Ectodermal cell (in vitro differentiated cells): Measurements from ENCODE around the gene DNAJC12.
"Not testable (repeated sequence)": the region's sequence is repeated elsewhere in the genome, so short reads cannot be mapped to it uniquely, and the experiment has no call there.

Experiments used
- H3K27ac ChIP-seq: 2 replicates; pipeline ENCODE4 v1.7.0; 2013; ENCODE audit warnings: mild to moderate bottlenecking, low read depth, low read length; ENCODE audit not compliant: insufficient read depth, poor library complexity, severe bottlenecking
- H3K27me3 ChIP-seq: 2 replicates; pipeline ENCODE4 v1.7.0; 2013; ENCODE audit warnings: mild to moderate bottlenecking, low read length; ENCODE audit not compliant: insufficient read depth, control insufficient read depth, poor library complexity, severe bottlenecking
- H3K36me3 ChIP-seq: one replicate; pipeline ENCODE4 v1.7.0; 2013; ENCODE audit warnings: low read length; ENCODE audit not compliant: control insufficient read depth, insufficient read depth
- H3K4me1 ChIP-seq: one replicate; pipeline ENCODE4 v1.7.0; 2013; ENCODE audit warnings: low read length; ENCODE audit not compliant: control insufficient read depth, insufficient read depth
- H3K4me3 ChIP-seq: 2 replicates; pipeline ENCODE4 v1.7.0; 2013; ENCODE audit warnings: low read depth, low read length, control low read depth; ENCODE audit not compliant: insufficient read depth
- H3K9me3 ChIP-seq: 2 replicates; pipeline ENCODE4 v1.7.0; 2013; ENCODE audit warnings: mild to moderate bottlenecking, low read length, moderate library complexity; ENCODE audit not compliant: control insufficient read depth
- WGBS, 2 experiments: methylation state at CpG; one replicate each; pipeline ENCODE4 v1.1.7; 2013; ENCODE audit warnings: missing lambda C conversion rate in 2 of 2; 5-methylcytosine and 5-hydroxymethylcytosine counted together

The DNAJC12 gene

DNA sequence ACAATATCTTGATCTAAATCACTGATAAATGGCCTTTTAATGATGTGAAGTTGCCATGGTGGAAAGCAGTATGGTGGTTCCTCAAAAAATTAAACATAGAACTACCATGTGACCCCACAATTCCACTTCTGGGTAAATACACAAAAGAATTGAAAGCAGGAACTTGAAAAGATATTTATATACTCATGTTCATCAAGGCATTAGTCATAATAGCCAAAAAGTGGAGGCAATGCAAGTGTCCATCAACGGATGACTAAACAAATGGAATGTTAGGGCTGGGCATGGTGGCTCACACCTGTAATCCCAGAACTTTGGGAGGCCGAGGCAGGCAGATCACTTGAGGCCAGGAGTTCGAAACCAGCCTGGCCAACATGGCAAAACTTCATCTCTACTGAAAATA lies 2.0 kb upstream of the DNAJC12 start:
- no peaks in the 10 kb centered on the region for H3K4me1 ChIP-seq
- H3K27me3 ChIP-seq = no peaks in the 10 kb centered on the region
- no peaks in the 10 kb centered on the region for H3K36me3 ChIP-seq
- no peaks in the 10 kb centered on the region for H3K9me3 ChIP-seq
- no peak overlapping the region for H3K4me3 ChIP-seq
- H3K27ac ChIP-seq = no peak overlapping the region
- 91 to 94% methylated on average over 3 of the region's 3 CpGs for WGBS, 2 experiments

DNA sequence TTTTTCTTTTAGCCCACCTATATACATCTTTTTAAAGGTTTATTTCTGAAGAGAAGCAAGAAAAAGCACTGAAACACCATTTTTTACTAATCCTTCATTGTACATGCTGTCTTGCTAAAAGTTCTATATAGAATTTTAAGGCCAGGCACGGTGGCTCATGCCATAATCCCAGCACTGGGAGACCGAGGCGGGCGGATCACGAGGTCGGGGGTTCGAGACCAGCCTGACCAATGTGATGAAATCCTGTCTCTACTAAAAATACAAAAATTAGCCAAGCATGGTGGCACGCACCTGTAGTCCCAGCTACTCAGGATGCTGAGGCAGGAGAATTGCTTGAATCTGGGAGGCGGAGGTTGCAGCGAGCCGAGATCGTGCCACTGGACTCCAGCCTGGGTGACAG lies 1.5 kb upstream of the DNAJC12 start:
- 94 to 98% methylated on average over 10 to 12 of the region's 12 CpGs for WGBS, 2 experiments
- not testable (repeated sequence) for H3K9me3 ChIP-seq, H3K4me1 ChIP-seq, H3K27me3 ChIP-seq, H3K27ac ChIP-seq, H3K36me3 ChIP-seq, H3K4me3 ChIP-seq

DNA sequence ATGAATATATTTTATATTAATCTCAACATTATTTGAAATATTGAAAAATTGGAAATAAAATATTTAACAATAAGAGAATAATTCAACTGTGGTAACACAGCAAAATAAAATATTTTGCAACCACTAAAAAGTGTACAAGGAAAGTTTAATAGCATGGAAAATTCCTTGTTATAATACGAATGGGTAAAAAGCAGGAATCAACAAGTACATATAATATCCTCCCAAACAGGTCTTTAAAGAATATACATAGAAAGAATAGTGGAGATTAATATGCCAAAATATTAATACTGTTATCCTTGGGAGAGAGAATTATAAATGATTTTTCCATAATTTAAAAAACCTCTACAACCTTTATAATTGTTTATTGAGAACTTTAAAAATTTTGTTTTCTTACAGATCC lies 1.0 kb downstream of the DNAJC12 start:
- Histone ChIP-seq H3K27me3 (no peaks in the 10 kb centered on the region), H3K27ac (no peak overlapping the region), H3K4me3 (no peak overlapping the region), H3K36me3 (no peaks in the 10 kb centered on the region), H3K4me1 (no peaks in the 10 kb centered on the region), H3K9me3 (no peaks in the 10 kb centered on the region)
- WGBS, 2 experiments = no CpG with 5 or more reads among the region's 1 CpG

DNA sequence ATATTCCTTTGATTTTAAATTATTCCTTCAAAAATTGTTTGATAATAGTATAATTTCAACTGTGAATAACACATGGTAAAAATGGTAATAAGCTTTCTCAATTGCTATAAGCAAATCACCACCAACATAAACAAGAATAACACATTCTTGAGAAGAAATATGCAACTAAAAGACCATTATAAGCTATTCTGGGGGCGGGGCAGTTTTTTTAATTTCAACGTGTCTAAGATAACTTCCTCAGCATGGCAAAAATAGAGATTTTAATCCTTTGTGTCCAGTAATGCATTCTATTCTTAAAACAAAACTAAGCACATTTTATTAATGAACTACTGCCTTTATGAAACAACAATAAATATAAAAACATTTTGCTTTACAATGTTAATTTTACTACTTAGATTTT lies 1.5 kb downstream of the DNAJC12 start:
- H3K4me1 ChIP-seq = no peaks in the 10 kb centered on the region
- no peak overlapping the region for H3K4me3 ChIP-seq
- no peaks in the 10 kb centered on the region for H3K9me3 ChIP-seq
- H3K27ac ChIP-seq = no peak overlapping the region
- no peaks in the 10 kb centered on the region for H3K36me3 ChIP-seq
- no peaks in the 10 kb centered on the region for H3K27me3 ChIP-seq
- 83 to 85% methylated on average over 2 of the region's 2 CpGs for WGBS, 2 experiments

DNA sequence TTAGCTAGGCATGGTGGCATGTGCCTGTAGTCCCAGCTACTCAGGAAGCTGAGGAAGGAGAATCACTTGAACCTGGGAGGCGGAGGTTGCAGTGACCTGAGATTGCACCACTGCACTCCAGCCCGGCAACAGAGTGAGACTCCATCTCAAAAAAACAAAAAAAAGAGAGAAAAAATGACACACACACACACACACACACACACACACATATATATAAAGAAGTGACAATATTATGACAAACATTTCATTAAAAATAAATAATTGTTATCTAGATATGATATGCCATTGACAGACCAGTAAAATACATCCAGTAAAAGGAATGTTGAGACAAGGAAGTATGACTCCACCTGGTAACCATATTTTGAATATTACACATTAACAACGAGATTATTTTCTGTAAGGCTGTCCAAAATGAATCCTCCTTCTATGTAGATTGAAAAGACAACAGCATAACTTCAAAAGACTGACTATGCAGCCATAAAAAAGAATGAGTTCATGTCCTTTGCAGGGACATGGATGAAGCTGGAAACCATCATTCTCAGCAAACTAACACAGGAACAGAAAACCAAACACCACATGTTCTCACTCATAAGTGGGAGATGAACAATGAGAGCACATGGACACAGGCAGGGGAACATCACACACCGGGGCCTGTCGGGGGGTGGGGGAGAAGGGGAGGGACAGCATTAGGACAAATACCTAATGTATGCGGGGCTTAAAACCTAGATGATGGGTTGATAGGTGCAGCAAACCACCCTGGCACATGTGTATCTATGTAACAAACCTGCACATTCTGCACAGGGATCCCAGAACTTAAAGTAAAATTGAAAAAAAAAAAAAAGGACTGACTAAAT lies 2.2 kb downstream of the DNAJC12 start:
- not testable (repeated sequence) for H3K9me3 ChIP-seq, H3K36me3 ChIP-seq, H3K27me3 ChIP-seq, H3K4me3 ChIP-seq, H3K4me1 ChIP-seq, H3K27ac ChIP-seq
- WGBS, 2 experiments = 84 to 90% methylated on average over 5 of the region's 6 CpGs

DNA sequence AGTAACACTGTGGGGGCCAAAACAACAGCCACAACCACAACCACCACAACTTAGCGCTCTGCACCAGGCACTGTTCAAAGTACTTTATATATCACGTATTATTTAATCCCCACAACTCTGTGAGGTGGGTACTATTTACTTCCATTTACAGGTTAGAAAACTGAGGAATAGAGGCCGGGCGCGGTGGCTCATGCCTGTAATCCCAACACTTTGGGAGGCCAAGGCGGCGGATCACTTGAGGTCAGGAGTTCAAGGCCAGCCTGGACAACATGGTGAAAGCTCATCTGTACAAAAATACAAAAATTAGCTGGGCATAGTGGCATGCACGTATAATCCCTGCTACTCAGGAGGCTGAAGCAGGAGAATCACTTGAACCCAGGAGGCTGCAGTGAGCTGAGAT lies 3.6 kb downstream of the DNAJC12 start:
- WGBS, 2 experiments = 92 to 93% methylated on average over 8 of the region's 8 CpGs
- H3K4me3 ChIP-seq = no peak overlapping the region
- no peaks in the 10 kb centered on the region for H3K9me3 ChIP-seq
- H3K27ac ChIP-seq = no peak overlapping the region
- no peaks in the 10 kb centered on the region for H3K27me3 ChIP-seq
- H3K36me3 ChIP-seq = no peaks in the 10 kb centered on the region
- H3K4me1 ChIP-seq = no peaks in the 10 kb centered on the region

DNA sequence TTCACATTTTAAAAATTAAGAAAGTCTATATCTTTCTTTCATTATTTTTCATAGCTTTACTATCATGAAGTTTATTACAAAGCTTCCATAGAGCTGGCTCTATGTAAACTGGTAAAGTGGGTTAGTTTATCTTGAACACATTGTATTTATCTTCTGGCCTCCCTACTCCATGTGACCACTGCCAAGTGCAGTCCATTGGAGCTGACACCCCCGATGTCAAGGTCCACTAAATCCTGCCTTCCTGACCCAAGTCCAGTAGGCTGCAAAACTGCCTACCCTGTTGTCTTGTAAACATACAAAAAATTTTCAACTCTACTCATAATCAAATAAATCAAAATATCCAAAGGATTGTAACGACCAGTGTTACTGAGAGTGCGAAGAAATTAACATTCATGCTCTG lies 10.2 kb downstream of the DNAJC12 start:
- Histone ChIP-seq H3K36me3 (no peaks in the 10 kb centered on the region), H3K9me3 (no peaks in the 10 kb centered on the region), H3K27me3 (no peaks in the 10 kb centered on the region), H3K4me1 (no peaks in the 10 kb centered on the region), H3K4me3 (no peak overlapping the region), H3K27ac (no peak overlapping the region)
- 94 to 97% methylated on average over 3 of the region's 3 CpGs for WGBS, 2 experiments

DNA sequence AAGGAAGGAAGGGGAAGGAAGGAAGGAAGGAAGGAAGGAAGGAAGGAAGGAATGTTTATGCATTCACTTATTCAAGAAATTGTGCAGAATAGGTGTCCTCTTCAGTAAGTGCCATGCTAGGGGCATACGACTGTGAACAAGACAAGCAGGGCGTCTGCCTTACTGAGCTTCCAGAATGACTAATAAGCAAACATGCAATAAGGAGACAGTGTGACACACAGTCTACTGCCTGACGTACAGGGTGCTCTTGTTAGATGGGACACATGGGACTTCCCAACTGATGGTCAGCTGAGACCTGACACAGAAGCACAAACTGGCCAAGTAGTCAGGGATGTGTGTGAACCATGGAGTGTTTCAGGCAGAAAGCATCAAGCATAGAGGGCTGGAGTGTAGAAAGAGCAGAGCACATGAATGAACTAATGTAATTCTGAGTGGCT lies 18.2 kb downstream of the DNAJC12 start:
- no peak overlapping the region for H3K27ac ChIP-seq
- H3K27me3 ChIP-seq = no peaks in the 10 kb centered on the region
- H3K4me1 ChIP-seq = no peaks in the 10 kb centered on the region
- WGBS, 2 experiments = 93 to 95% methylated on average over 3 of the region's 3 CpGs
- H3K36me3 ChIP-seq = no peaks in the 10 kb centered on the region
- H3K4me3 ChIP-seq = no peak overlapping the region
- H3K9me3 ChIP-seq = no peaks in the 10 kb centered on the region

DNA sequence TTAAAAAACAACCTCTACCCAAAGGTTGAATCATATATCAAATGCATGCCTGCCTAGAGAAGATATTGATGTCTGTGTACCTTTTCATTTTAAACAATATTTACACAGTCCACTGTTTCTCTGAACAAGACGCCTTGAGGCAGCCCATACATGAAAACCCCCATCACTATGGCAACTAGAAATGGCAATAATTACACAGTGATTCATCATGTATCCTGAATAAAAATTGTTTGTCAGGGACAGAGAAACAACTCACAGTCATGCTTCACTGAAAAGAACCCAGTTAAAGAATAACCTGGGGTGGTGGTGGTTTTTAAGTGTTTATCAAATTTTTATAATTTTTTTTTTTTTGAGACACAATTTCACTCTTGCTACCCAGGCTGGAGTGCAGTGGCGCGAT lies 19.7 kb downstream of the DNAJC12 start:
- Histone ChIP-seq H3K4me3 (no peak overlapping the region), H3K36me3 (no peaks in the 10 kb centered on the region), H3K4me1 (no peaks in the 10 kb centered on the region), H3K9me3 (no peaks in the 10 kb centered on the region), H3K27ac (no peak overlapping the region), H3K27me3 (no peaks in the 10 kb centered on the region)
- WGBS, 2 experiments = 90 to 92% methylated on average over 3 of the region's 3 CpGs

DNA sequence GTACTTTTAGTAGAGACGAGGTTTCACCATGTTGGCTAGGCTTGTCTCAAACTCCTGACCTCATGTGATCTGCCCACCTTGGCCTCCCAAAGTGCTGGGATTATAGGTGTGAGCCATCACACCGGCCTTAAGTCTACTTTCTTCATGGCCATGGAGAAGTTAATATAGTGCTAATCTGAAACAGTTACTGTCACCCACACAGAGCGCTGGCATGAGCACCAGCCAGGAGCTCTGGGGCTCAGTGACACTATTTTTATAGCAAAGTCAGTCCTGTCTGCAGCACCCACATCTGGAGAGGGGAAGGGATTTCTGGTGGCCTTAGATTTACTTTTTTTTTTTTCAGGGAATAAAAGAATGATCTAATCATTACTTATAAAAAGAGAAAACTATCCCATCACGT lies 21.3 kb downstream of the DNAJC12 start:
- no peaks in the 10 kb centered on the region for H3K4me1 ChIP-seq
- WGBS, 2 experiments = 90 to 93% methylated on average over 4 of the region's 4 CpGs
- H3K27me3 ChIP-seq = no peaks in the 10 kb centered on the region
- no peak overlapping the region for H3K4me3 ChIP-seq
- no peaks in the 10 kb centered on the region for H3K36me3 ChIP-seq
- no peak overlapping the region for H3K27ac ChIP-seq
- no peaks in the 10 kb centered on the region for H3K9me3 ChIP-seq
